Liver (tissue), 9 donors: ENCODE measurements around the gene SGSM1. TPM values are rescaled to one million over a fixed set of nuclear protein-coding genes. Genes with fewer than 3 reads are reported as not detected.

Source experiments
- DNase-seq: peaks from one replicate; pipeline ENCODE4 v3.0.0-alpha.2; 2017; ENCODE audit warnings: low spot score
- H3K27ac ChIP-seq, 2 donors: one replicate each; pipeline ENCODE4 v1.7.0; 2013; ENCODE audit warnings: inconsistent platforms in 2 of 2, low read length in 2 of 2, control low read depth in 1 of 2, low read depth in 1 of 2, mild to moderate bottlenecking in 1 of 2
- H3K27me3 ChIP-seq, 4 donors: one replicate each; pipeline versions ENCODE4 v1.6.1 to v1.7.0; 2013; ENCODE audit warnings: low read length in 3 of 4, inconsistent platforms in 1 of 4, mild to moderate bottlenecking in 1 of 4, moderate library complexity in 1 of 4; ENCODE audit not compliant: control insufficient read depth in 4 of 4, insufficient read depth in 4 of 4
- H3K36me3 ChIP-seq, 4 donors: one replicate each; pipeline versions ENCODE4 v1.6.1 to v1.7.0; 2013; ENCODE audit warnings: low read length in 3 of 4, mild to moderate bottlenecking in 3 of 4, low read depth in 1 of 4, moderate library complexity in 1 of 4; ENCODE audit not compliant: control insufficient read depth in 4 of 4, insufficient read depth in 3 of 4
- H3K4me1 ChIP-seq, 4 donors: one replicate each; pipeline versions ENCODE4 v1.6.1 to v1.7.0; 2013; ENCODE audit warnings: low read length in 3 of 4, mild to moderate bottlenecking in 3 of 4, moderate library complexity in 1 of 4; ENCODE audit not compliant: control insufficient read depth in 4 of 4, insufficient read depth in 4 of 4
- H3K4me3 ChIP-seq, 3 donors: one replicate each; pipeline versions ENCODE4 v1.6.1 to v1.7.0; 2013; ENCODE audit warnings: low read length in 3 of 3, control low read depth in 1 of 3, low read depth in 1 of 3, mild to moderate bottlenecking in 1 of 3
- H3K9ac ChIP-seq, 2 donors: one replicate each; pipeline ENCODE4 v1.7.0; 2013; ENCODE audit warnings: low read length in 2 of 2, mild to moderate bottlenecking in 2 of 2, moderate library complexity in 2 of 2, control low read depth in 1 of 2, low read depth in 1 of 2
- H3K9me3 ChIP-seq, 4 donors: one replicate each; pipeline versions ENCODE4 v1.6.1 to v1.7.0; 2013; ENCODE audit warnings: low read length in 3 of 4; ENCODE audit not compliant: control insufficient read depth in 4 of 4
- CTCF ChIP-seq: fragments of 150-350 bp; IDR thresholded peaks from 2 replicates; pipeline ENCODE4 v1.5.1; 2017; ENCODE audit warnings: improper control_type of control experiment, low read depth, low read length; ENCODE audit not compliant: missing input control
- EGR1 ChIP-seq, 2 donors: IDR thresholded peaks; 2 replicates each; pipeline ENCODE4 v1.6.1; 2016 to 2018; ENCODE audit warnings: antibody characterized with exemption in 2 of 2, low read depth in 2 of 2
- FOXA1 ChIP-seq: IDR thresholded peaks from 2 replicates; pipeline ENCODE4 v1.6.1; 2016; ENCODE audit warnings: antibody characterized with exemption
- FOXA2 ChIP-seq: IDR thresholded peaks from 2 replicates; pipeline ENCODE4 v1.6.1; 2016; ENCODE audit warnings: antibody characterized with exemption
- GABPA ChIP-seq, 2 donors: IDR thresholded peaks in 1 of 2; conservative IDR thresholded peaks in 1 of 2; 2 replicates each; pipeline ENCODE4 v1.6.1; 2016; ENCODE audit warnings: antibody characterized with exemption in 2 of 2, mild to moderate bottlenecking in 1 of 2, moderate library complexity in 1 of 2
- HNF4A ChIP-seq, 2 donors: conservative IDR thresholded peaks; 2 replicates each; pipeline ENCODE4 v1.6.1; 2016; ENCODE audit warnings: antibody characterized with exemption in 2 of 2, mild to moderate bottlenecking in 2 of 2
- HNF4G ChIP-seq: IDR thresholded peaks from 2 replicates; pipeline ENCODE4 v1.6.1; 2016; ENCODE audit warnings: antibody characterized with exemption
- JUND ChIP-seq, 2 donors: IDR thresholded peaks; 2 replicates each; pipeline ENCODE4 v1.6.1; 2016; ENCODE audit warnings: antibody characterized with exemption in 2 of 2
- MAX ChIP-seq: IDR thresholded peaks from 2 replicates; pipeline ENCODE4 v1.6.1; 2016; ENCODE audit warnings: antibody characterized with exemption
- NR2F2 ChIP-seq: IDR thresholded peaks from 2 replicates; pipeline ENCODE4 v1.6.1; 2016; ENCODE audit warnings: antibody characterized with exemption
- RAD21 ChIP-seq, 2 donors: IDR thresholded peaks; 2 replicates each; pipeline ENCODE4 v1.6.1; 2016; ENCODE audit warnings: antibody characterized with exemption in 2 of 2, mild to moderate bottlenecking in 2 of 2
- RXRA ChIP-seq, 2 donors: IDR thresholded peaks; 2 replicates each; pipeline ENCODE4 v1.6.1; 2017 to 2018; ENCODE audit warnings: antibody characterized with exemption in 2 of 2, mild to moderate bottlenecking in 1 of 2
- SP1 ChIP-seq: IDR thresholded peaks from 2 replicates; pipeline ENCODE4 v1.6.1; 2018; ENCODE audit warnings: antibody characterized with exemption, mild to moderate bottlenecking
- TAF1 ChIP-seq: conservative IDR thresholded peaks from 2 replicates; pipeline ENCODE4 v1.6.1; 2016; ENCODE audit warnings: antibody characterized with exemption, mild to moderate bottlenecking
- YY1 ChIP-seq: IDR thresholded peaks from 2 replicates; pipeline ENCODE4 v1.6.1; 2016; ENCODE audit warnings: antibody characterized with exemption, mild to moderate bottlenecking
- WGBS: extraction: QIAGEN DNeasy Blood & Tissue Kit; methylation state at CpG from one replicate; pipeline ENCODE4 v1.1.7; 2013; 5-methylcytosine and 5-hydroxymethylcytosine counted together
- polyA plus RNA-seq, 2 donors: library from polyadenylated mRNA; stranded (reverse) in 1 of 2; unstranded in 1 of 2; fragments of 200-250 nt in 1 of 2; fragments of >200 nt in 1 of 2; fragmentation: Nextera tagmentation in 1 of 2; extraction: Ambion mirVana in 1 of 2; gene quantifications; one replicate each; pipeline versions ENCODE4 v1.2.1 to v1.2.3, GENCODE V29; 2013 to 2015
- total RNA-seq, 2 donors: library from RNA; depleted of rRNA; stranded (reverse); fragments of >200 nt; gene quantifications; one replicate each; pipeline ENCODE4 v1.2.3, GENCODE V29; 2014
- TF ChIP-seq, protein P1 (sequence below): IDR thresholded peaks from 2 replicates; pipeline ENCODE4 v1.6.1; 2016; ENCODE audit warnings: antibody characterized with exemption, mild to moderate bottlenecking
- TF ChIP-seq, protein P2 (sequence below): IDR thresholded peaks from 2 replicates; pipeline ENCODE4 v1.6.1; 2016; ENCODE audit warnings: antibody characterized with exemption
- TF ChIP-seq, protein P3 (sequence below): IDR thresholded peaks from 2 replicates; pipeline ENCODE4 v1.6.1; 2016; ENCODE audit warnings: antibody characterized with exemption
- donor health status: healthy.
- donor health status: healthy.
- donor health status: healthy.
- donor health status: healthy.
- donor health status: healthy.

SGSM1 gene
- total and polyA plus RNA-seq, 4 donors: 0.08 to 0.51 (median 0.21) TPM

DNA sequence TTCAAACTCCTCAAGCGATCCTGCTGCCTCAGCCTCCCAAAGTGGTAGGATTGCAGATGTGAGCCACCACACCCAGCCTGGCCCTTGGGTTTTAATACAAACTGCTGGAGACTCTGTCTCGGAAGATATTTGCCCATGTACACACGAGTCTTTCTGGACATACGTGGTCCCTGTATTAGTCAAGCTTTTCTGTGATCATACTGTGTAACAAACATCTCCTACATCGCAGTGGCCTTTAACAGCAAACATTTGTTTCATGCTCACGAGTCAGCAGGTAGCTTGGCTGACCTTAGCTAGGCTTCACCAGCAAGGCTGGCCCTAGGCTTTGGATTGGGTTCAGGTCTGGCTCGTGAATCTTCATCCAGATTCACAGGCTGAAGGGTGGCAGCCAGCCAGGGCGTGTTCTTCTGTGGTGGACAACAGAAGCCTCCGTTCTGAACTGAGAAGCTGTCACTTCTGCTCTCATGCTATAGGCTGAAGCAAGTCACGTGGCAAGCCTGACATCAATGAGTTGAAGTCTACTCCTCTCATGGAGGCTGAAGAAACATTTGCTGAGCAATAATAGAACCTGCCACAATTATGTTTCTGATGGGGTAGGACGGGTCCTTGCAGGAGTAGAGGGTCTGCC is 155.3 kb downstream of the SGSM1 start:
- Histone ChIP-seq H3K27ac (no peak overlapping the region), H3K36me3 (no peaks in the 10 kb centered on the region)
- WGBS: 71% methylated on average over 11 of the region's 11 CpGs

DNA sequence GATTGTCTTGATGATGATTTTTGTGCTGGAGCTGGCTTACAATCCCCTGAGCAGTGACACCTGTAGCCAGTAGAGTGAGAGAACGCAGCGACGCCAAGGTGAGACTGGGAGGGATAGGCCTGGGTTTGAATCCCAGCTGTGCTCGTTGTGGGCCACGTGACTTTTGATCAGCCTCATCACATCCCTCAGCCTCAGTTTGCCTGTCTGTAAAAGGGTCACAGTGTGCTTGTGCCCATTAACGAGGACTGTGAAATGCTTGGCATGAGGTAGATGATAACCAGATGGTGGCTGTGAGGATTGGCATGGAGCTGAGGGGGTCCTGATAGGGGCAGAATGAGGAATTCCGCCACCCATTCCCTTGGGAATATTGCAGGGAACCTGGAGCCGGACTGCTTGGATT is 156.1 kb downstream of the SGSM1 start:
- peaks cover 2 to 15% (median 14%) of the 10 kb centered on the region in 4 donors for H3K4me1 ChIP-seq
- H3K36me3 ChIP-seq: no peaks in the 10 kb centered on the region
- DNase-seq: no peak
- H3K27ac ChIP-seq: no peak overlapping the region
- no peak overlapping the region for H3K9ac ChIP-seq
- no peaks in the 10 kb centered on the region for H3K9me3 ChIP-seq
- WGBS: 96% methylated on average over 8 of the region's 8 CpGs
- no peak overlapping the region for H3K4me3 ChIP-seq
- TF ChIP-seq TAF1 (no peak), FOXA1 (no peak)
- H3K27me3 ChIP-seq: no peaks in the 10 kb centered on the region

More for the DNA sequence above, 155.3 kb downstream of the SGSM1 start:
- TF ChIP-seq SP1: no peak
- no peak for TF ChIP-seq NR2F2
- no peak for DNase-seq
- Histone ChIP-seq H3K9ac (no peak overlapping the region), H3K9me3 (no peaks in the 10 kb centered on the region), H3K4me3 (no peak overlapping the region), H3K4me1 (peaks cover 0 to 8% (median 6%) of the 10 kb centered on the region in 4 donors), H3K27me3 (no peaks in the 10 kb centered on the region)

GRCh38 chr22:24962835-24963234 is 156.8 kb downstream of the SGSM1 start:
- Histone ChIP-seq H3K4me3 (no peak overlapping the region), H3K9me3 (no peaks in the 10 kb centered on the region), H3K27ac (no peak overlapping the region), H3K9ac (no peak overlapping the region), H3K27me3 (no peaks in the 10 kb centered on the region), H3K4me1 (peaks cover 2 to 20% (median 17%) of the 10 kb centered on the region in 4 donors), H3K36me3 (no peaks in the 10 kb centered on the region)
- no peak for DNase-seq
- 92% methylated on average over 11 of the region's 11 CpGs for WGBS
- TF ChIP-seq, protein P1, sequence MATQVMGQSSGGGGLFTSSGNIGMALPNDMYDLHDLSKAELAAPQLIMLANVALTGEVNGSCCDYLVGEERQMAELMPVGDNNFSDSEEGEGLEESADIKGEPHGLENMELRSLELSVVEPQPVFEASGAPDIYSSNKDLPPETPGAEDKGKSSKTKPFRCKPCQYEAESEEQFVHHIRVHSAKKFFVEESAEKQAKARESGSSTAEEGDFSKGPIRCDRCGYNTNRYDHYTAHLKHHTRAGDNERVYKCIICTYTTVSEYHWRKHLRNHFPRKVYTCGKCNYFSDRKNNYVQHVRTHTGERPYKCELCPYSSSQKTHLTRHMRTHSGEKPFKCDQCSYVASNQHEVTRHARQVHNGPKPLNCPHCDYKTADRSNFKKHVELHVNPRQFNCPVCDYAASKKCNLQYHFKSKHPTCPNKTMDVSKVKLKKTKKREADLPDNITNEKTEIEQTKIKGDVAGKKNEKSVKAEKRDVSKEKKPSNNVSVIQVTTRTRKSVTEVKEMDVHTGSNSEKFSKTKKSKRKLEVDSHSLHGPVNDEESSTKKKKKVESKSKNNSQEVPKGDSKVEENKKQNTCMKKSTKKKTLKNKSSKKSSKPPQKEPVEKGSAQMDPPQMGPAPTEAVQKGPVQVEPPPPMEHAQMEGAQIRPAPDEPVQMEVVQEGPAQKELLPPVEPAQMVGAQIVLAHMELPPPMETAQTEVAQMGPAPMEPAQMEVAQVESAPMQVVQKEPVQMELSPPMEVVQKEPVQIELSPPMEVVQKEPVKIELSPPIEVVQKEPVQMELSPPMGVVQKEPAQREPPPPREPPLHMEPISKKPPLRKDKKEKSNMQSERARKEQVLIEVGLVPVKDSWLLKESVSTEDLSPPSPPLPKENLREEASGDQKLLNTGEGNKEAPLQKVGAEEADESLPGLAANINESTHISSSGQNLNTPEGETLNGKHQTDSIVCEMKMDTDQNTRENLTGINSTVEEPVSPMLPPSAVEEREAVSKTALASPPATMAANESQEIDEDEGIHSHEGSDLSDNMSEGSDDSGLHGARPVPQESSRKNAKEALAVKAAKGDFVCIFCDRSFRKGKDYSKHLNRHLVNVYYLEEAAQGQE: no peak
- TF ChIP-seq JUND (IDR thresholded peaks at IDR 0.05) (no peak), GABPA (IDR thresholded peaks at IDR 0.05 in 1 of 2, conservative IDR thresholded peaks at IDR 0.05 in 1 of 2) (no peak), FOXA2 (no peak), SP1 (no peak), YY1 (no peak), MAX (no peak), HNF4G (no peak), EGR1 (IDR thresholded peaks at IDR 0.05; ENCODE audit: low read depth in 2 of 2) (no peak), NR2F2 (no peak), HNF4A (conservative IDR thresholded peaks at IDR 0.05) (no peak), RXRA (IDR thresholded peaks at IDR 0.05) (no peak), FOXA1 (no peak), CTCF (no peak), RAD21 (IDR thresholded peaks at IDR 0.05) (no peak), TAF1 (no peak)
- TF ChIP-seq, protein P2, sequence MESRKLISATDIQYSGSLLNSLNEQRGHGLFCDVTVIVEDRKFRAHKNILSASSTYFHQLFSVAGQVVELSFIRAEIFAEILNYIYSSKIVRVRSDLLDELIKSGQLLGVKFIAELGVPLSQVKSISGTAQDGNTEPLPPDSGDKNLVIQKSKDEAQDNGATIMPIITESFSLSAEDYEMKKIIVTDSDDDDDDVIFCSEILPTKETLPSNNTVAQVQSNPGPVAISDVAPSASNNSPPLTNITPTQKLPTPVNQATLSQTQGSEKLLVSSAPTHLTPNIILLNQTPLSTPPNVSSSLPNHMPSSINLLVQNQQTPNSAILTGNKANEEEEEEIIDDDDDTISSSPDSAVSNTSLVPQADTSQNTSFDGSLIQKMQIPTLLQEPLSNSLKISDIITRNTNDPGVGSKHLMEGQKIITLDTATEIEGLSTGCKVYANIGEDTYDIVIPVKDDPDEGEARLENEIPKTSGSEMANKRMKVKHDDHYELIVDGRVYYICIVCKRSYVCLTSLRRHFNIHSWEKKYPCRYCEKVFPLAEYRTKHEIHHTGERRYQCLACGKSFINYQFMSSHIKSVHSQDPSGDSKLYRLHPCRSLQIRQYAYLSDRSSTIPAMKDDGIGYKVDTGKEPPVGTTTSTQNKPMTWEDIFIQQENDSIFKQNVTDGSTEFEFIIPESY: no peak
- TF ChIP-seq, protein P3, sequence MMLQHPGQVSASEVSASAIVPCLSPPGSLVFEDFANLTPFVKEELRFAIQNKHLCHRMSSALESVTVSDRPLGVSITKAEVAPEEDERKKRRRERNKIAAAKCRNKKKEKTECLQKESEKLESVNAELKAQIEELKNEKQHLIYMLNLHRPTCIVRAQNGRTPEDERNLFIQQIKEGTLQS: no peak
